Thyroid gland (tissue), 4 donors: ENCODE results near the gene SASH3.

Experiments used
- POLR2A ChIP-seq, 2 donors: fragments of 450-650 bp; IDR thresholded peaks; one replicate each; pipeline ENCODE4 v1.6.1; 2017; ENCODE audit warnings: antibody characterized with exemption in 2 of 2, mild to moderate bottlenecking in 2 of 2, moderate library complexity in 1 of 2
- TF ChIP-seq, protein P1 (sequence below), 6 experiments: fragments of 200-600 bp in 3 of 6; fragments of 450-650 bp in 3 of 6; sonication (generic) in 3 of 6; IDR thresholded peaks; one replicate each; pipeline ENCODE4 v1.5.1; 2016 to 2019; ENCODE audit warnings: antibody characterized with exemption in 6 of 6, mild to moderate bottlenecking in 2 of 6, inconsistent platforms in 1 of 6, moderate library complexity in 1 of 6

DNA sequence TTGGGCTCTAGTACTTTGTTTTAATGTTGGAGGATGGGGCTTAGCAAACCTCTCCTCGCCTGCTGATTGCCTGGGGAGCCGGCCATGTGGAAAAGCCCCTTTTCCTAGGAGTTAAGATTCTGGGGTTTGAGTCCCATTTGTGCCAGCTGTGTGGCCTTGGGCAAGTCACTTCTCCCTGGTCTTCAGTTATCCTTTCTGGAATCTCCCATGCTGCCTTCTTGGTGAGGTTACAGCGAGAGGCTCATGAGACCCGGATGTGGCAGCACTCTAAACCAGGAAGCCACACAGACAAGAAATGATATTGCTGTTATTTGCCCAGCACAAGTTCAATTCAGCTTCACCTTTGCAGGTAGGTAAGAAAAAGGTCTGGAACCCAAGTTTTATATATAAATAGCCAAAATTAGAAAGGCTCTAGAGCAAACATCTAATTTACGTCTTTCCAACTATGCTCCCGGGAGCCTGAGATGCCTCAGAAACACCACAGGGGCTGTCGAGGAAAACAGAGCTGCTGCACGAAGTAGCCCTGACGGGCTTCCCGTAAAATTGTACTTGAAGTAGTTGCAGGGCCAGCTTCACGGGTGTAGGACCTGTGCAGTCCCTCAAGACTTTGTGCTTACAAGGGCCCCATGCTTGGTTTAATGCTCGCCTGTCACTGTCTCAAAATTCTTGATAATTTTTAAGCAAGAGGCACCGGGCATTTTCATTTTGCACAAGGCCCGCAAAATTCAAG lies 8.3 kb upstream of the SASH3 start:
- TF ChIP-seq, protein P1, sequence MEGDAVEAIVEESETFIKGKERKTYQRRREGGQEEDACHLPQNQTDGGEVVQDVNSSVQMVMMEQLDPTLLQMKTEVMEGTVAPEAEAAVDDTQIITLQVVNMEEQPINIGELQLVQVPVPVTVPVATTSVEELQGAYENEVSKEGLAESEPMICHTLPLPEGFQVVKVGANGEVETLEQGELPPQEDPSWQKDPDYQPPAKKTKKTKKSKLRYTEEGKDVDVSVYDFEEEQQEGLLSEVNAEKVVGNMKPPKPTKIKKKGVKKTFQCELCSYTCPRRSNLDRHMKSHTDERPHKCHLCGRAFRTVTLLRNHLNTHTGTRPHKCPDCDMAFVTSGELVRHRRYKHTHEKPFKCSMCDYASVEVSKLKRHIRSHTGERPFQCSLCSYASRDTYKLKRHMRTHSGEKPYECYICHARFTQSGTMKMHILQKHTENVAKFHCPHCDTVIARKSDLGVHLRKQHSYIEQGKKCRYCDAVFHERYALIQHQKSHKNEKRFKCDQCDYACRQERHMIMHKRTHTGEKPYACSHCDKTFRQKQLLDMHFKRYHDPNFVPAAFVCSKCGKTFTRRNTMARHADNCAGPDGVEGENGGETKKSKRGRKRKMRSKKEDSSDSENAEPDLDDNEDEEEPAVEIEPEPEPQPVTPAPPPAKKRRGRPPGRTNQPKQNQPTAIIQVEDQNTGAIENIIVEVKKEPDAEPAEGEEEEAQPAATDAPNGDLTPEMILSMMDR (IDR thresholded peaks at IDR 0.05), result no peak
- no peak for TF ChIP-seq POLR2A (IDR thresholded peaks at IDR 0.05)
